A673 (cell line): ENCODE measurements around the gene ALOXE3.

Experiments used
- EZH2 ChIP-seq: fragments of 200-600 bp; sonication (generic); IDR thresholded peaks from 2 replicates; pipeline ENCODE4 v1.6.1; 2017; ENCODE audit warnings: borderline replicate concordance, low read depth, mild to moderate bottlenecking, mixed read lengths, antibody characterized with exemption, low read length; ENCODE audit not compliant: poor library complexity, severe bottlenecking
- TF ChIP-seq, protein P1 (sequence below): fragments of 300-800, 200-600 bp; sonication (generic); conservative IDR thresholded peaks from 2 replicates; pipeline ENCODE4 v1.5.1; 2017; ENCODE audit warnings: low read depth, mild to moderate bottlenecking, antibody characterized with exemption, low read length, moderate library complexity, mixed read lengths

GRCh38 chr17:8140065-8141029 is 22.0 kb upstream of the ALOXE3 start:
- TF ChIP-seq, protein P1, sequence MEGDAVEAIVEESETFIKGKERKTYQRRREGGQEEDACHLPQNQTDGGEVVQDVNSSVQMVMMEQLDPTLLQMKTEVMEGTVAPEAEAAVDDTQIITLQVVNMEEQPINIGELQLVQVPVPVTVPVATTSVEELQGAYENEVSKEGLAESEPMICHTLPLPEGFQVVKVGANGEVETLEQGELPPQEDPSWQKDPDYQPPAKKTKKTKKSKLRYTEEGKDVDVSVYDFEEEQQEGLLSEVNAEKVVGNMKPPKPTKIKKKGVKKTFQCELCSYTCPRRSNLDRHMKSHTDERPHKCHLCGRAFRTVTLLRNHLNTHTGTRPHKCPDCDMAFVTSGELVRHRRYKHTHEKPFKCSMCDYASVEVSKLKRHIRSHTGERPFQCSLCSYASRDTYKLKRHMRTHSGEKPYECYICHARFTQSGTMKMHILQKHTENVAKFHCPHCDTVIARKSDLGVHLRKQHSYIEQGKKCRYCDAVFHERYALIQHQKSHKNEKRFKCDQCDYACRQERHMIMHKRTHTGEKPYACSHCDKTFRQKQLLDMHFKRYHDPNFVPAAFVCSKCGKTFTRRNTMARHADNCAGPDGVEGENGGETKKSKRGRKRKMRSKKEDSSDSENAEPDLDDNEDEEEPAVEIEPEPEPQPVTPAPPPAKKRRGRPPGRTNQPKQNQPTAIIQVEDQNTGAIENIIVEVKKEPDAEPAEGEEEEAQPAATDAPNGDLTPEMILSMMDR, result no peak
- TF ChIP-seq EZH2, result no peak
